GM10266 (cell line): Measurements from ENCODE around the gene SRL.

Experiments used
- DNase-seq: peaks from one replicate; pipeline ENCODE4 v3.0.0; 2012; ENCODE audit errors: extremely low spot score
- CTCF ChIP-seq: IDR thresholded peaks from 2 replicates; pipeline ENCODE4 v1.5.1; 2012; ENCODE audit warnings: mild to moderate bottlenecking, low read depth; ENCODE audit not compliant: control insufficient read depth, insufficient read depth; ENCODE audit errors: missing control alignments

The SRL gene

GRCh38 chr16:4206680-4207079, 35.2 kb downstream of the SRL start:
- no peak for TF ChIP-seq CTCF
- no peak for DNase-seq

- no peak for DNase-seq
- TF ChIP-seq CTCF = no peak
Measured at GRCh38 chr16:4205971-4206370, 35.9 kb downstream of the SRL start.

- DNase-seq = no peak
Measured at GRCh38 chr16:4204521-4204920, 37.4 kb downstream of the SRL start.

GRCh38 chr16:4203748-4204147, 38.1 kb downstream of the SRL start:
- no peak for DNase-seq
- TF ChIP-seq CTCF = no peak

More at GRCh38 chr16:4204521-4204920, 37.4 kb downstream of the SRL start:
- no peak for TF ChIP-seq CTCF

- no peak for DNase-seq
- no peak for TF ChIP-seq CTCF
Measured at GRCh38 chr16:4202615-4203345, 39.1 kb downstream of the SRL start.

- TF ChIP-seq CTCF = no peak
- no peak for DNase-seq
Measured at GRCh38 chr16:4200781-4201137, 41.1 kb downstream of the SRL start.

- DNase-seq = peak; percentile 51
- TF ChIP-seq CTCF = peak; percentile 42
Measured at GRCh38 chr16:4200000-4200780, 41.7 kb downstream of the SRL start.
